Measurements from ENCODE around the gene HMGB3.
"Not testable (repeated sequence)": the region's sequence is repeated elsewhere in the genome, so short reads cannot be mapped to it uniquely, and the experiment has no call there.

The HMGB3 gene

GRCh38 chrX:150977411-150978162 lies 5.5 kb upstream of the HMGB3 start:
- no peak for FAIRE-seq
- TF ChIP-seq CTCF (IDR thresholded peaks at IDR 0.05; ENCODE audit: insufficient read depth, missing control alignments) = no peak

GRCh38 chrX:150980186-150980585 lies 2.9 kb upstream of the HMGB3 start:
- TF ChIP-seq CTCF (IDR thresholded peaks at IDR 0.05; ENCODE audit: insufficient read depth, missing control alignments) = no peak
- DNase-seq (ENCODE audit: insufficient read length, low spot score) (no peak), FAIRE-seq (no peak)

More at GRCh38 chrX:150977411-150978162, 5.5 kb upstream of the HMGB3 start:
- no peak for DNase-seq (ENCODE audit: insufficient read length, low spot score)

GRCh38 chrX:150980711-150981110 lies 2.4 kb upstream of the HMGB3 start:
- DNase-seq (ENCODE audit: insufficient read length, low spot score) (no peak), FAIRE-seq (no peak)
- no peak for TF ChIP-seq CTCF (IDR thresholded peaks at IDR 0.05; ENCODE audit: insufficient read depth, missing control alignments)

GRCh38 chrX:150982235-150982787 lies 824 bp upstream of the HMGB3 start:
- no peak for DNase-seq (ENCODE audit: insufficient read length, low spot score)
- TF ChIP-seq CTCF (IDR thresholded peaks at IDR 0.05; ENCODE audit: insufficient read depth, missing control alignments) = no peak
- FAIRE-seq = no peak

- FAIRE-seq (no peak), DNase-seq (ENCODE audit: insufficient read length, low spot score) (no peak)
Measured at GRCh38 chrX:150983521-150984168, 510 bp downstream of the HMGB3 start.

GRCh38 chrX:150984169-150984824 lies 1.2 kb downstream of the HMGB3 start:
- DNase-seq (ENCODE audit: insufficient read length, low spot score) (no peak), FAIRE-seq (no peak)
- TF ChIP-seq CTCF (IDR thresholded peaks at IDR 0.05; ENCODE audit: insufficient read depth, missing control alignments) = no peak

More at GRCh38 chrX:150983521-150984168, 510 bp downstream of the HMGB3 start:
- TF ChIP-seq CTCF (IDR thresholded peaks at IDR 0.05; ENCODE audit: insufficient read depth, missing control alignments) = no peak

GRCh38 chrX:150987687-150988086 lies 4.6 kb downstream of the HMGB3 start:
- not testable (repeated sequence) for FAIRE-seq; DNase-seq (ENCODE audit: insufficient read length, low spot score)
